Measurements from ENCODE around the gene SAMD7. TPM values are rescaled to one million over a fixed set of nuclear protein-coding genes. Genes with fewer than 3 reads are reported as not detected.
A peak's percentile ranks its signal among the peaks of the same experiment; 100 is the strongest.

Gene SAMD7
- total RNA-seq, 2 experiments from 2014 or later, result 0.93 to 1.1 TPM

DNA sequence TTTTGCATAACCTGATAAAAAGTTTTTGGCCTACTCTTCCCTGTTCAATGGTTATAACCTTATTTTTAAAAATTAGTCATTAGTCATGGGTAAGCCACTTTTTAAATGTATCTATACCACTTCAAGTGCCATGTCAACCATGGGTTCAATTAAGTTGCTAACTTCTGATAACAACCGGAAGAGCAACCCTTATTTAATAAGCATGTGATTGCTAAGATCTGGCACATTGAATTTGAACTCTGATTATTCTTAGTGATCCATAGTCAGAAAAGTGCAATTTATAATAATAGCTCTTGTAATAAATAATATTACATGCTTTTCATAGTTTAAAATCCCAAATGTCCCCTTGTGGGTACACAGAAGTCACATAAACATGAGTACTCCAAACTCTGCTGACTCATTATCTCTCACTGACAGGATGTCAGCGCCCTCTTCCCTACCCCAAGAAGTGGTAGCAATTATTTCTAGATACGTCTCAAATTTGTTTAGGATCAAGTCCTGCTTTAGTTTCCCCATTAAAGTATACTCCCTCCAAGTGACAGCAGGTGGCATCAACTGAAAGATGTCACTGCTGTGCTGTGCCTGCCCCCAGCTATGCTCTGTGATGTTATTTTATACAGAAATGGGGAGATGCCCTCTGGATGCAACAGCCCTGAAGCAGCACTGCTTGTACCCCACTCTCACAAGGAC, 18.6 kb downstream of the SAMD7 start:
- Histone ChIP-seq H3K4me2 (ENCODE audit: low read length) (peak overlapping the region; percentile 80), H3K79me2 (ENCODE audit: insufficient read depth, low read depth, low read length) (peaks cover 4% of the 10 kb centered on the region; the same call in 1 of the 2 replicates), H3K4me1 (ENCODE audit: insufficient read depth, low read length, poor library complexity, severe bottlenecking) (peaks cover 66% of the 10 kb centered on the region), H3K27ac (ENCODE audit: low read depth, low read length, poor library complexity, severe bottlenecking) (peak overlapping the region; percentile 86), H3K9me3 (ENCODE audit: low read length) (no peaks in the 10 kb centered on the region), H3K4me3 (ENCODE audit: low read depth, low read length, poor library complexity, severe bottlenecking) (no peak overlapping the region), H2AFZ (ENCODE audit: low read length) (peak overlapping the region; percentile 53; the same call in 1 of the 2 replicates), H3K9me2 (ENCODE audit: insufficient read depth, low read length) (no peaks in the 10 kb centered on the region), H4K20me1 (ENCODE audit: insufficient read depth, low read length) (no peaks in the 10 kb centered on the region), H3K36me3 (ENCODE audit: insufficient read depth, low read length) (no peaks in the 10 kb centered on the region)
- POLR2A ChIA-PET, result interaction anchor here (0.6 to 24.3 kb wide), 12 partner anchors 14 to 705 kb away, joined by 3 to 559 read pairs (median 3); partner anchors contain the start of gene SEC62
- TF ChIP-seq, protein P1, sequence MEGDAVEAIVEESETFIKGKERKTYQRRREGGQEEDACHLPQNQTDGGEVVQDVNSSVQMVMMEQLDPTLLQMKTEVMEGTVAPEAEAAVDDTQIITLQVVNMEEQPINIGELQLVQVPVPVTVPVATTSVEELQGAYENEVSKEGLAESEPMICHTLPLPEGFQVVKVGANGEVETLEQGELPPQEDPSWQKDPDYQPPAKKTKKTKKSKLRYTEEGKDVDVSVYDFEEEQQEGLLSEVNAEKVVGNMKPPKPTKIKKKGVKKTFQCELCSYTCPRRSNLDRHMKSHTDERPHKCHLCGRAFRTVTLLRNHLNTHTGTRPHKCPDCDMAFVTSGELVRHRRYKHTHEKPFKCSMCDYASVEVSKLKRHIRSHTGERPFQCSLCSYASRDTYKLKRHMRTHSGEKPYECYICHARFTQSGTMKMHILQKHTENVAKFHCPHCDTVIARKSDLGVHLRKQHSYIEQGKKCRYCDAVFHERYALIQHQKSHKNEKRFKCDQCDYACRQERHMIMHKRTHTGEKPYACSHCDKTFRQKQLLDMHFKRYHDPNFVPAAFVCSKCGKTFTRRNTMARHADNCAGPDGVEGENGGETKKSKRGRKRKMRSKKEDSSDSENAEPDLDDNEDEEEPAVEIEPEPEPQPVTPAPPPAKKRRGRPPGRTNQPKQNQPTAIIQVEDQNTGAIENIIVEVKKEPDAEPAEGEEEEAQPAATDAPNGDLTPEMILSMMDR (conservative IDR thresholded peaks at IDR 0.05; ENCODE audit: low read length), result peak; percentile 81
- no peak for TF ChIP-seq EZH2phosphoT487 (IDR thresholded peaks at IDR 0.05; ENCODE audit: borderline replicate concordance, low read depth, low read length)
- peak; percentile 84 for DNase-seq (ENCODE audit: low spot score)
- intact Hi-C loops (cut with micrococcal nuclease; ENCODE audit: unreplicated experiment), result loop anchor here (1.0 to 5.0 kb wide), 4 partner anchors 36 to 158 kb away; partner anchors contain the start of genes GPR160, MYNN and SEC62
- BruUV-seq (replicated peaks), result no TSS peak
- CTCF ChIA-PET (ENCODE audit: unreplicated experiment), result interaction anchor here (0.6 to 1.4 kb wide), 4 partner anchors 20 to 91 kb away, joined by 3 read pairs; partner anchors contain the start of gene SEC62

DNA sequence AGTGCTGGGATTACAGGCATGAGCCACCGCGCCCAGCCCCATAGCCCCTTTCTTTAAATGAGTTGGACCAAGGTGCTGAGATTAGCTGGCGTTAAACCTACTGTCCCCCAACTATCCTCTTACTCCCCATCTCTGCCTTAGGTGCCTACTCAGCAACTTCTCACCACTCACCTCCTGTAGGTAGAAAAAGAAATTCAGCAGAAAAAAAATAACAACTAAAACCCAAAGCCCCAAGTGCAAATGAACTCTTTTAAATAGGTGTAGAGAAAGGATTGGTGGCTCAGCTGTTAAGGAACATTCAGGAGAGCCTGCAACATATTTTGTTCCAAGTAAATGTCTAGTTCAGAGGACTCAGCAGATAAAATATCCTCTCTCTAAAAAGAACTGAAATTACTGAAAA, 19.5 kb downstream of the SAMD7 start:
- no peaks in the 10 kb centered on the region for H3K9me2 ChIP-seq (ENCODE audit: insufficient read depth, low read length)
- H3K4me2 ChIP-seq (ENCODE audit: low read length), result peak overlapping the region; percentile 80
- peaks cover 74% of the 10 kb centered on the region for H3K4me1 ChIP-seq (ENCODE audit: insufficient read depth, low read length, poor library complexity, severe bottlenecking)
- TF ChIP-seq EZH2phosphoT487 (IDR thresholded peaks at IDR 0.05; ENCODE audit: borderline replicate concordance, low read depth, low read length), result no peak
- TF ChIP-seq, protein P1 (conservative IDR thresholded peaks at IDR 0.05; ENCODE audit: low read length), result no peak
- no peaks in the 10 kb centered on the region for H3K36me3 ChIP-seq (ENCODE audit: insufficient read depth, low read length)
- no TSS peak for BruUV-seq (replicated peaks)
- H3K27ac ChIP-seq (ENCODE audit: low read depth, low read length, poor library complexity, severe bottlenecking), result peak overlapping the region; percentile 86
- ChIA-PET POLR2A (interaction anchor here (0.7 to 24.3 kb wide), 8 partner anchors 13 to 257 kb away, joined by 3 to 559 read pairs (median 6); partner anchors contain the start of gene SEC62), CTCF (ENCODE audit: unreplicated experiment) (interaction anchor here (0.6 to 0.8 kb wide), 2 partner anchors 19 to 28 kb away, joined by 3 read pairs; no protein-coding TSS in a partner anchor)
- peaks cover 4% of the 10 kb centered on the region; the same call in 1 of the 2 replicates for H3K79me2 ChIP-seq (ENCODE audit: insufficient read depth, low read depth, low read length)
- H3K9me3 ChIP-seq (ENCODE audit: low read length), result no peaks in the 10 kb centered on the region
- H3K4me3 ChIP-seq (ENCODE audit: low read depth, low read length, poor library complexity, severe bottlenecking), result no peak overlapping the region
- H2AFZ ChIP-seq (ENCODE audit: low read length), result peak overlapping the region; percentile 38; the same call in 1 of the 2 replicates
- DNase-seq (ENCODE audit: low spot score), result no peak
- intact Hi-C loops (cut with micrococcal nuclease; ENCODE audit: unreplicated experiment), result loop anchor here (1.0 to 5.0 kb wide), 4 partner anchors 35 to 159 kb away; partner anchors contain the start of genes GPR160, MYNN and SEC62
- no peaks in the 10 kb centered on the region for H4K20me1 ChIP-seq (ENCODE audit: insufficient read depth, low read length)

Data from OCI-LY7 (cell line).